EL (cell line): ENCODE data around the gene VAMP1.
A peak's percentile ranks its signal among the peaks of the same experiment; 100 is the strongest.
"Not testable (repeated sequence)": the region's sequence is repeated elsewhere in the genome, so short reads cannot be mapped to it uniquely, and the experiment has no call there.

Experiments used
- DNase-seq: peaks from one replicate; pipeline ENCODE4 v3.0.0-alpha.2; 2016

Gene VAMP1, protein sequence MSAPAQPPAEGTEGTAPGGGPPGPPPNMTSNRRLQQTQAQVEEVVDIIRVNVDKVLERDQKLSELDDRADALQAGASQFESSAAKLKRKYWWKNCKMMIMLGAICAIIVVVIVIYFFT

DNA sequence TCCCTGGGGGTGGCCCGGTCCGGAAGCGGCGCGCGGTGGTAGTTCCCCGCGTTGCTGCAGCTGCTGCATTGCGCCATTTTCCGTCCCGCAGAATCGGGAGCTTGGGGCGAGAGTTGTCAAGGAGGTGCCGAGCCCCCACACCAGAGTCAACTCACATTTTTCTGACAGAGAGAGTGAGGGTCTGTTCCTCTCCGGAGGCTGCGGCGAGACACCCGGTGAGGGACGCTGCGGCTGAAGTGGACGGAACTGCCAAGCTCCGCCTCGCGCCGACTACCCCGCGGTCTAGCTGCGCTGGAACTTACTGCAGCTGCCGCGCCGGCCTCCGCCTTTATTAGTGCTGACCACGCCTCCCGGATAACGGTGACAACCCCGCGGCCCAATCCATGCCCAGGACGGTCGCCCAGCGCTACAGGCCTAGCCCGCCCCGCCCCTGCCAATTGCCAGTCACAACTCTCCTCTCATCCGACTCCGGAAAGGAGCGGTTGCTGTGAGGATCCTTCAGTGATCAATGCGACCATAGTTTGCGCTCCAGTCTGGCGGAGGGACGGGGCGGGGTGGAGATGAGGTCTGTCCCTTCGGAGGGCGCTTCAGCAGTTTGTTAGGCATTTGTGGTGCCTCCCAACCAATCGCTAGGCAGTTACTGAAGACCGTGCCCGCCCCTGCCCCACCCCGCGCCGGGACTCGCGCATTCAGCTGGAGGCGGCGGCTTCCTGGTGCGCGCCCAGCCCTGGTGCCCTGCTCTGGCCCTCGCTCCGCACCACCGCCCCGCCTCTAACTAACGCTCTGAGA is at the start of gene VAMP1:
VAMP1 (minus strand) TSS at position 303 of the 789 bp plus-strand sequence; CDS start at position 157, 146 bp downstream.
- peak; percentile 99 for DNase-seq

GRCh38 chr12:6520186-6520585 is 49.7 kb upstream of the VAMP1 start:
- DNase-seq: no peak

DNA sequence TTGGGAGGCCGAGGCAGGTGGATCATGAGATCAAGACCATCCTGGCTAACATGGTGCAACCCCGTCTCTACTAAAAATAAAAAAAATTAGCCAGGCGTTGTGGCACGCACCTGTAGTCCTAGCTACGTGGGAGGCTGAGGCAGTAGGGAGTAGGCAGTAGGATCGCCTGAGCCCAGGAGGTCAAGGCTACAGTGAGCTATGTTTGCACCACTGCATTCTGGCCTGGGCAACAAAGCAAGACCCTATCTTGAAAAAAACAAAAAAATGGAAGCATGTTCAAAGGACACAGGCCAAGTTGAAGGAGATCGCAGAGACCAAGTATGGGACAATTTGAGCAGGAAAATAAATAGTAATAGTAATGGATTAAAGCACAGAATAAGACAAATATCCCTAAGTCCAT is 37.6 kb upstream of the VAMP1 start:
- no peak for DNase-seq

- DNase-seq: no peak
Observed at GRCh38 chr12:6507102-6507998, 36.9 kb upstream of the VAMP1 start.

DNA sequence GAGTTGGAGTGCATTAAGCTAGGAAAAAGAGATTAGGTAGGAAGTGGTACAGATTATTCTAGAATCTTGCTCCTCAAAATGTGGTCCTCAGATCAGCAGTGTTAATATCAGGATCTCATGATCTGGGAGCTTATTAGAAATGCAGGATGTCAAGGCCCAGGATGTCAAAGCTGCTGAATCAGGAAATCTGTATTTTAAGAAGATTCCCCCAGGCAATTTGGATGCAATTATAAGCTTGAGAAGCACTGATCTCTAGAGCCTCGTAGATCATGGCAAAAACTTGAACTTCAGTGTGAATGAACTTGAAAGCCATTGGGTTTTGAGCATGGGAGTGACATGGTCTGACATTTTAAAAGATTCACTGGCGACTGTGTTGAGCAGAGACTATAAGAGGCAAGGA is 30.0 kb upstream of the VAMP1 start:
- no peak for DNase-seq

DNA sequence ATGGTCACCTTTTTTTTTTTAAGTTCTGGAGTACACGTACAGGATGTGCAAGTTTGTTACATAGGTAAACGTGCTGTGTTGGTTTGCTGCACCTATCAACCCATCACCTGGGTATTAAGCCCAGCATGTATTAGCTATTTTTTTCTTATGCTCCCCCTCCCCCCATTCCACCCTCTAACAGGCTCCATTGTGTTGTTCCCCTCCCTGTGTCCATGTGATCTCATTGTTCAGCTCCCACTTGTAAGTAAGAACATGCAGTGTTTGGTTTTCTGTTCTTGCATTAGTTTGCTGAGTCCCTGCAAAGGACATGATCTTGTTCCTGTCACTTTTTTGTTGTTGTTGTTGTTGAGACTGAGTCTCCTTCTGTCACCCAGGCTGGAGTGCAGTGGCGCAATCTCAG is 26.8 kb upstream of the VAMP1 start:
- DNase-seq: not testable (repeated sequence)

DNA sequence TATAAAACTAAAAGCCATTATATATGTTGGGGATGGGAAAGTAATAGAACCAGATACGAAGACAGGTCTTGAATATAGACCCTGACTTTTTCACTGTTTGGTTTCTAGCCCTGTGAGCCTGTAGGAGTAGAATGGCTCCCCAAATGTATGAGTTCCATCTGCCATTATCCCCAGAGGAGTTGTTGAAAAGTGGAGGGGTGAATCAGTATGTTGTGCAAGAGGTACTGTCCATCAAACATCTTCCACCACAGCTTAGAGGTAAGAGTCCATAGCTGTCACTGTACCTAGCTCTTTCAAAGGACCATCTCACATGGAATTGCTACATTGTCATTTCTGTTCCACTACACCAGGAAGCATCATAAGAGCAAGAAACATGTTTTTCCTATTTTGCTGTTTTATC is 24.5 kb upstream of the VAMP1 start:
- peak; percentile 26 for DNase-seq

- no peak for DNase-seq
Observed at GRCh38 chr12:6494258-6494743, 23.8 kb upstream of the VAMP1 start.

DNA sequence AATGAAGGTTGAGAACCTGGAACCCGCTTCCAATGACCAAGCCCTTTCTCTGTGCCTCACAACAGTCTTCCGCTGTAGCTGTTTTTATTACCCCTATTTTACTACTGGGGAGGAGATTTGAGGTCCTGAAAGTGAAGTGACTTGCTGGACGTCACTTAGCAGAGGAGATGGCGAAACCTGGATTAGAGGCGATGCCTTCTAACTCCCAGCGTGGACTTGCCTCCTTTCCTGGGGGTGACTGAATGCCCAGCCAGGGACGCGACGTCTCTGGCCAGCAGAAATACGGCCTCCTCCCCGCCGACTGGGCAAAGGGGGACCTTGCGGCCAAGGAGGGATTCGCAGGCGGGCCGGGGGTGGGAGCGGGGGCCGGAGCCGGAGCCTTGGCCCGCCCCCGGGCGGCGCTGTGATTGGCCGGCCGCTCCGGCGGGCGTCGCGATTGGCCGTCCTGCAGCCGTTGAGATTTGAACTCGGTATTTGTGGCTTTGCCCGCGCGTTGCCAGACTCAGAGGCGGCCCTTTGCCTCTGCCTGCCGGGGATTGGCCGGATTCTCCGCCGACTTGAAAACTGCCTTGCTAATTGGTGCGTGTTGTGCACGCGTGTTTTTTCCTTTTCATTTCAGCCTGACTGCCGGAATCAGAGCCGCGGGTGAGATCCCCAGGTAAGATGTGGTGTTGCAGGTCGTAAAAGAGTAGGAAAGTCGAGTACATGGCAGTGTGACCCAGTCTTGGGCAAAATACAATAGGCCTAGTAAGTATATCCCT is 23.2 kb upstream of the VAMP1 start, which contains the start of gene NCAPD2:
NCAPD2 (plus strand) TSS at position 606 of the 761 bp plus-strand sequence. CDS start 997 bp downstream, outside the sequence.
- peak; percentile 97 for DNase-seq

GRCh38 chr12:6492838-6493496 is 22.5 kb upstream of the VAMP1 start, which contains the start of gene MRPL51:
Gene MRPL51 (minus strand): TSS chr12:6493262. CDS start chr12:6493136, 126 bp downstream.
- DNase-seq: peak; percentile 94

- not testable (repeated sequence) for DNase-seq
Observed at GRCh38 chr12:6490673-6491072, 20.2 kb upstream of the VAMP1 start.

GRCh38 chr12:6489449-6489848 is 19.0 kb upstream of the VAMP1 start:
- DNase-seq: no peak

GRCh38 chr12:6488240-6488639 is 17.8 kb upstream of the VAMP1 start:
- no peak for DNase-seq

DNA sequence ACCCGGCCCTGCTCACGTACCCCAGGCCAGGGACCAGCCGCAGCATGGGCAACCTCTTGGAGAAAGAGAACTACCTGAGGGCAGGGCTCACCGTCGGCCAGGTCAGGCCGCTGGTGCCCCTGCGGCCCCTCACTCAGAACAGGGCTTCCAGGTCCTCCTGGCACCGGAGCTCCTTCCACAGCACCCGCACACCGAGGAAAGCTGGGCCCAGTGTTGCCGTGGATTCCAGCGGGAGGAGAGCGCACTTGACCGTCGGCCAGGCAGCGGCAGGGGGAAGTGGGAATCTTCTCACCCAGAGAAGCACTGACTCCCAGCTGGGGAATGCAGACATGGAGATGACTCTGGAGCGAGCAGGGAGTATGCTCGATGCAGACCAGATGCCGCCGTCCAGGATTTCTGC is 7.9 kb upstream of the VAMP1 start:
- DNase-seq: peak; percentile 68

DNA sequence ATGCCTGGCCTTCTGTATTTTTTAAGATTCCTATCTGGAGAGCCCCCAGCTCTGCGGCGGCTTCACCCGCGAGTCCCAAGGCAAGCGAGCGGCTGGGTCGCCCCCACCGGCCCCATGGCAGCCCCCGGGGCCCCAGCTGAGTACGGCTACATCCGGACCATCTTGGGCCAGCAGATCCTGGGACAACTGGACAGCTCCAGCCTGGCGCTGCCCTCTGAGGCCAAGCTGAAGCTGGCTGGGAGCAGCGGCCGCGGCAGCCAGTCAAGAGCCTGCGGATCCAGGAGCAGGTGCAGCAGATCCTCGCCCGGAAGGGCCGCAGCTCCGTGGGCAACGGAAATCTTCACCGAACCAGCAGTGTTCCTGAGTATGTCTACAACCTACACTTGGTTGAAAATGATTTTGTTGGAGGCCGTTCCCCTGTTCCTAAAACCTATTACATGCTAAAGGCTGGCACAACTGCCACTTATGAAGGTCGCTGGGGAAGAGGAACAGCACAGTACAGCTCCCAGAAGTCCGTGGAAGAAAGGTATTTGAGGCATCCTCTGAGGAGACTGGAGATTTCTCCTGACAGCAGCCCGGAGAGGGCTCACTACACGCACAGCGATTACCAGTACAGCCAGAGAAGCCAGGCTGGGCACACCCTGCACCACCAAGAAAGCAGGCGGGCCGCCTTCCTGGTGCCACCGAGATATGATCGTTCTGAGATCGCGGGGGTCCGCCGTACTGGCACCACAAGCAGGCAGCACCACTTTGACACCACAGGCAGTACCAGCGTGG is 7.3 kb upstream of the VAMP1 start:
- DNase-seq: not testable (repeated sequence)

DNA sequence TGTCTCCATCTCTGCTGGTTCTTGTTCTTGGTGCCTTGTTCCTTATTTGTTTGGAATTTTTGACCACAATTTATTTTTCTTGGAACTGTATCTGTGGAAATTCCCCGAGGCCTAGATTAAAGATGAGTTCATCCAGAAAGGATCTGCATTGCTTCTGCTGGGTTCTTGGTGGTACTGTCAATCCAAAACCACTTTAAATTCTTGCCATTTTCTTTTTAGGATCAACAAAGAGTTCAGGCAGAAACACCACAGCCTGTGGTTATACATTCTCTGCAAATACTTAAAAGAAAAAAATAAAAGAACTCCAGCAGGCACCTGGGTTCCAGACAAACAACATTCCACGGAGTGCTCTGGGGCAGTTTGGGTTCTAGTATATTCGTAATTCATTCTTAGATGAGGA is 6.0 kb upstream of the VAMP1 start:
- DNase-seq: peak; percentile 85

DNA sequence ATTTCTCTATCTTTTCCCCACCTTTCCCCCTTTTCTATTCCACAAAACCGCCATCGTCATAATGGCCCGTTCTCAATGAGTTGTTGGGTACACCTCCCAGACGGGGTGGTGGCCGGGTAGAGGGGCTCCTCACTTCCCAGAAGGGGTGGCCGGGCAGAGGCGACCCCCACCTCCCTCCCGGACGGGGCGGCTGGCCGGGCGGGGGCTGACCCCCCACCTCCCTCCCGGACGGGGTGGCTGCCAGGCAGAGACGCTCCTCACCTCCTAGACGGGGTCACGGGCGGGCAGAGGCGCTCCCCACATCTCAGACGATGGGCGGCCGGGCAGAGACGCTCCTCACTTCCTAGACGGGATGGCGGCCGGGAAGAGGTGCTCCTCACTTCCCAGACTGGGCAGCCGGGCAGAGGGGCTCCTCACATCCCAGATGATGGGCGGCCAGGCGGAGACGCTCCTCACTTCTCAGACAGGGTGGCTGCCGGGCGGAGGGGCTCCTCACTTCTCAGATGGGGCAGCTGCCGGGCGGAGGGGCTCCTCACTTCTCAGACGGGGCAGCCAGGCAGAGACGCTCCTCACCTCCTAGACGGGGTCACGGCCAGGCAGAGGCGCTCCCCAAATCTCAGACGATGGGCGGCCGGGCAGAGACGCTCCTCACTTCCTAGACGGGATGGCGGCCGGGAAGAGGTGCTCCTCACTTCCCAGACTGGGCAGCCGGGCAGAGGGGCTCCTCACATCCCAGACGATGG is 4.9 kb upstream of the VAMP1 start:
- DNase-seq: not testable (repeated sequence)

DNA sequence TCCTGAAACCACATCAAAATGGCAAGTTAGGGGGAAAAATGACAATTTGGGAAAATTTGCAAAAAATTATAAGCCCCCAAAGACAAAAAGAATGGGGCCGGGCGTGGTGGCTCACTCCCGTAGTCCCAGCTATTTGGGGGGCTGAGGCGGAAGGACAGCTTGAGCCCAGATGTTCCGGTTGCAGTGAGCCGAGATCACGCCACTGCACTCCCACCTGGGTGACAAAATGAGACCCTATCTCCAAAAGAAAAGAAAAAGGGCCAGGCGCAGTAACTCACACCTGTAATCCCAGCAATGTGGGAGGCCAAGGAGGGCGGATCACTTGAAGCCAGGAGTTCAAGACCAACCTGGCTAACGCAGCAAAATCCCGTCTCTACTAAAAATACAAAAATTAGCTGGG is 2.0 kb upstream of the VAMP1 start:
- no peak for DNase-seq

- DNase-seq: no peak
Observed at GRCh38 chr12:6471989-6472360, 1.5 kb upstream of the VAMP1 start.
